ENCODE results near the gene PPARG.

GRCh38 chr3:12242772-12243171 is 46.1 kb upstream of the PPARG start:
- TF ChIP-seq USF2 (IDR thresholded peaks at IDR 0.05; ENCODE audit: borderline replicate concordance, low read depth, low read length) (no peak), EP300 (IDR thresholded peaks at IDR 0.05; ENCODE audit: borderline replicate concordance in 1 of 2, low read depth in 1 of 2, low read length in 1 of 2) (no peak), CTCF (IDR thresholded peaks at IDR 0.05) (no peak), EZH2phosphoT487 (IDR thresholded peaks at IDR 0.05; ENCODE audit: borderline replicate concordance, low read depth) (no peak), USF1 (IDR thresholded peaks at IDR 0.05; ENCODE audit: borderline replicate concordance, low read depth) (no peak), TCF12 (IDR thresholded peaks at IDR 0.05) (no peak), FOSL2 (IDR thresholded peaks at IDR 0.05; ENCODE audit: borderline replicate concordance, low read depth) (no peak), TAF1 (IDR thresholded peaks at IDR 0.05; ENCODE audit: borderline replicate concordance, low read depth, low read length) (no peak), CHD2 (IDR thresholded peaks at IDR 0.05; ENCODE audit: low read length, partially characterized antibody) (no peak)

Data from SK-N-SH (cell line).